Panc1 (cell line): Measurements from ENCODE around the gene ELAVL1. TPM values are rescaled to one million over a fixed set of nuclear protein-coding genes. Genes with fewer than 3 reads are reported as not detected.
"Not testable (repeated sequence)": the region's sequence is repeated elsewhere in the genome, so short reads cannot be mapped to it uniquely, and the experiment has no call there.

Source experiments
- ATAC-seq: fragments of 200-7000 bp; cut with Tn5 transposase; 2 replicates; pipeline ENCODE4 v1.9.1; 2020; ENCODE audit warnings: mild to moderate bottlenecking, moderate library complexity
- BruUV-seq: library from RNA; stranded (reverse); fragments of 400-500 nt; replicated peaks from 2 replicates; lab custom pipeline; 2021; lab: Mats Ljungman, UMichigan
- CTCF ChIA-PET: fragments of 300-600 bp; sonication (Branson Sonifier 250); formaldehyde crosslinking; loops from one replicate; lab custom pipeline; 2022; ENCODE audit warnings: antibody characterized with exemption; lab: Charles Lee
- POLR2A ChIA-PET: fragments of 300-600 bp; sonication (Branson Sonifier 250); formaldehyde crosslinking; loops from one replicate; lab custom pipeline; 2022; ENCODE audit warnings: antibody characterized with exemption; lab: Charles Lee
- DNase-seq: peaks from one replicate; pipeline ENCODE4 v3.0.0-alpha.2; 2010; ENCODE audit warnings: low read depth, low spot score
- H3K27ac ChIP-seq: 2 replicates; pipeline ENCODE4 v1.5.1; 2011; ENCODE audit warnings: mild to moderate bottlenecking, low read length, inconsistent platforms
- H3K27me3 ChIP-seq: fragments of 200-500 bp; sonication (Bioruptor generic); 2 replicates; pipeline ENCODE4 v1.6.0; 2014; ENCODE audit warnings: low read length, inconsistent platforms; ENCODE audit not compliant: control insufficient read depth, insufficient read depth
- H3K36me3 ChIP-seq: fragments of 200-500 bp; sonication (Bioruptor generic); 2 replicates; pipeline ENCODE4 v1.5.1; 2014; ENCODE audit warnings: inconsistent platforms, mild to moderate bottlenecking, low read length, moderate library complexity; ENCODE audit not compliant: control insufficient read depth, insufficient read depth
- H3K4me1 ChIP-seq: 2 replicates; pipeline ENCODE4 v1.5.1; 2011; ENCODE audit warnings: inconsistent platforms, mild to moderate bottlenecking, low read length, moderate library complexity; ENCODE audit not compliant: control insufficient read depth, insufficient read depth
- H3K4me3 ChIP-seq, 2 experiments: 2 replicates each; pipeline ENCODE4 v1.5.1; 2011 to 2012; ENCODE audit warnings: low read depth in 2 of 2, low read length in 2 of 2, mild to moderate bottlenecking in 2 of 2, inconsistent platforms in 1 of 2, moderate library complexity in 1 of 2
- H3K9me3 ChIP-seq: fragments of 200-500 bp; sonication (Bioruptor generic); 2 replicates; pipeline ENCODE4 v1.5.1; 2014; ENCODE audit warnings: low read depth, mild to moderate bottlenecking, inconsistent platforms, low read length, moderate library complexity; ENCODE audit not compliant: control insufficient read depth, insufficient read depth
- POLR2AphosphoS5 ChIP-seq: IDR thresholded peaks from 2 replicates; pipeline ENCODE4 v1.6.1; 2012; ENCODE audit warnings: mild to moderate bottlenecking, low read depth, low read length, moderate library complexity
- SIN3A ChIP-seq: IDR thresholded peaks from 2 replicates; pipeline ENCODE4 v1.6.1; 2012; ENCODE audit warnings: low read depth, mild to moderate bottlenecking, low read length, moderate library complexity, borderline replicate concordance; ENCODE audit not compliant: insufficient read depth
- TCF7L2 ChIP-seq: IDR thresholded peaks from 2 replicates; pipeline ENCODE4 v1.6.1; 2011; ENCODE audit warnings: mild to moderate bottlenecking, low read depth, low read length, inconsistent platforms
- in situ Hi-C: cut with HindIII; loops from 2 replicates; pipeline ENCODE4 v1.10.0; 2016; ENCODE audit warnings: low sequenced_read_pairs, low pct_unique_long_range_greater_than_20kb
- intact Hi-C: fragments of 100-400 bp; cut with micrococcal nuclease; formaldehyde crosslinking; loops from one replicate; pipeline ENCODE4 v1.10.0; 2022; ENCODE audit not compliant: unreplicated experiment
- total RNA-seq: library from RNA; stranded (reverse); gene quantifications from one replicate; pipeline ENCODE4 v1.2.1, GENCODE V29; 2021; ENCODE audit not compliant: unreplicated experiment
- TF ChIP-seq, protein P1 (sequence below): fragments of 450-650 bp; IDR thresholded peaks from 2 replicates; pipeline ENCODE4 v1.5.1; 2017; ENCODE audit warnings: mild to moderate bottlenecking
- TF ChIP-seq, protein P2 (sequence below), 2 experiments: IDR thresholded peaks; 2 replicates each; pipeline ENCODE4 v1.6.1; 2011 to 2012; ENCODE audit warnings: low read depth in 2 of 2, control low read depth in 1 of 2, low read length in 1 of 2, mild to moderate bottlenecking in 1 of 2, moderate library complexity in 1 of 2; ENCODE audit not compliant: insufficient read depth in 1 of 2

The ELAVL1 gene
- total RNA-seq, 1 experiment from 2014 or later = 123 TPM

DNA sequence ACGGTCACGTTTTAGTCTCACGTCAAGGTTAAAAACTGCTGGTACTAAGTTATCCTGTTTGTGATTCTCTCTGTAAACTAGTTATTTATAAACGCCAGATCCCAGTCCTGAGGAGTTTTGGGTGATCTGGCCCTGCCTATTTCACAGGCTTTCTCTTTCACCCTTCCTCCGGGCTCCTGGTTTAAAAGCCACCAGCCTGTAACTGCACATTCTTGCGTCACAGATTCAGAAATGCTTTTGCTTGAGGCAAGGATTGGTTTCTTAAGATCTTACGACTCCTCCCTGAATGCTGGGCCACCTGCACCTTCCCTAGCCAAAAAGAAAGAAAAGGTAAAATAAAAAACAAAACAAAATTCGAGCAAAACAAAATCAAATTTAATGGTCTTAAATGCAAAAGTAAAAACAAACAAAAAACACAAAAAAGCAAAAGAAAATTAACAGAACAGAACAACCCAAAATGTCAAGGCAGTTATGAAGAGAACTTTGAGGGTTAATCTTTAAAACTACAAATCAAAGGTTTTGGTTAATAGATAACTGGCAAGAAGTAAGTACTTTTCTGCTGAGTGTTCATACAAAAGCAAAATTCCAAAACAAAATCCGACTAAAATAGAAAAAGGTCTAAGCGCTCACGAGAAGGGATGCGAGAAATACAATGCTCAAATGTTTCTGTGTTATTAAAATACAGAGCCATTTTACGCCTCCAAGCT, 43.4 kb downstream of the ELAVL1 start:
- H3K4me3 ChIP-seq = no peak overlapping the region
- no peak for ATAC-seq
- H3K4me1 ChIP-seq = no peaks in the 10 kb centered on the region
- in situ Hi-C loops = no loop called here
- ChIA-PET CTCF (no interaction called here), POLR2A (interaction anchor here (0.6 kb wide), 1 partner anchor 637 kb away, joined by 17 read pairs; no protein-coding TSS in a partner anchor)
- no peaks in the 10 kb centered on the region; the same call in 1 of the 2 replicates for H3K36me3 ChIP-seq
- no peak overlapping the region for H3K27ac ChIP-seq
- no TSS peak for BruUV-seq
- no peak for DNase-seq
- intact Hi-C loops = no loop called here
- no peaks in the 10 kb centered on the region for H3K9me3 ChIP-seq
- H3K27me3 ChIP-seq = no peaks in the 10 kb centered on the region
- TF ChIP-seq, protein P1, sequence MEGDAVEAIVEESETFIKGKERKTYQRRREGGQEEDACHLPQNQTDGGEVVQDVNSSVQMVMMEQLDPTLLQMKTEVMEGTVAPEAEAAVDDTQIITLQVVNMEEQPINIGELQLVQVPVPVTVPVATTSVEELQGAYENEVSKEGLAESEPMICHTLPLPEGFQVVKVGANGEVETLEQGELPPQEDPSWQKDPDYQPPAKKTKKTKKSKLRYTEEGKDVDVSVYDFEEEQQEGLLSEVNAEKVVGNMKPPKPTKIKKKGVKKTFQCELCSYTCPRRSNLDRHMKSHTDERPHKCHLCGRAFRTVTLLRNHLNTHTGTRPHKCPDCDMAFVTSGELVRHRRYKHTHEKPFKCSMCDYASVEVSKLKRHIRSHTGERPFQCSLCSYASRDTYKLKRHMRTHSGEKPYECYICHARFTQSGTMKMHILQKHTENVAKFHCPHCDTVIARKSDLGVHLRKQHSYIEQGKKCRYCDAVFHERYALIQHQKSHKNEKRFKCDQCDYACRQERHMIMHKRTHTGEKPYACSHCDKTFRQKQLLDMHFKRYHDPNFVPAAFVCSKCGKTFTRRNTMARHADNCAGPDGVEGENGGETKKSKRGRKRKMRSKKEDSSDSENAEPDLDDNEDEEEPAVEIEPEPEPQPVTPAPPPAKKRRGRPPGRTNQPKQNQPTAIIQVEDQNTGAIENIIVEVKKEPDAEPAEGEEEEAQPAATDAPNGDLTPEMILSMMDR = no peak
- TF ChIP-seq POLR2AphosphoS5 = no peak
- TF ChIP-seq TCF7L2 = no peak
- no peak for TF ChIP-seq SIN3A
- TF ChIP-seq, protein P2, sequence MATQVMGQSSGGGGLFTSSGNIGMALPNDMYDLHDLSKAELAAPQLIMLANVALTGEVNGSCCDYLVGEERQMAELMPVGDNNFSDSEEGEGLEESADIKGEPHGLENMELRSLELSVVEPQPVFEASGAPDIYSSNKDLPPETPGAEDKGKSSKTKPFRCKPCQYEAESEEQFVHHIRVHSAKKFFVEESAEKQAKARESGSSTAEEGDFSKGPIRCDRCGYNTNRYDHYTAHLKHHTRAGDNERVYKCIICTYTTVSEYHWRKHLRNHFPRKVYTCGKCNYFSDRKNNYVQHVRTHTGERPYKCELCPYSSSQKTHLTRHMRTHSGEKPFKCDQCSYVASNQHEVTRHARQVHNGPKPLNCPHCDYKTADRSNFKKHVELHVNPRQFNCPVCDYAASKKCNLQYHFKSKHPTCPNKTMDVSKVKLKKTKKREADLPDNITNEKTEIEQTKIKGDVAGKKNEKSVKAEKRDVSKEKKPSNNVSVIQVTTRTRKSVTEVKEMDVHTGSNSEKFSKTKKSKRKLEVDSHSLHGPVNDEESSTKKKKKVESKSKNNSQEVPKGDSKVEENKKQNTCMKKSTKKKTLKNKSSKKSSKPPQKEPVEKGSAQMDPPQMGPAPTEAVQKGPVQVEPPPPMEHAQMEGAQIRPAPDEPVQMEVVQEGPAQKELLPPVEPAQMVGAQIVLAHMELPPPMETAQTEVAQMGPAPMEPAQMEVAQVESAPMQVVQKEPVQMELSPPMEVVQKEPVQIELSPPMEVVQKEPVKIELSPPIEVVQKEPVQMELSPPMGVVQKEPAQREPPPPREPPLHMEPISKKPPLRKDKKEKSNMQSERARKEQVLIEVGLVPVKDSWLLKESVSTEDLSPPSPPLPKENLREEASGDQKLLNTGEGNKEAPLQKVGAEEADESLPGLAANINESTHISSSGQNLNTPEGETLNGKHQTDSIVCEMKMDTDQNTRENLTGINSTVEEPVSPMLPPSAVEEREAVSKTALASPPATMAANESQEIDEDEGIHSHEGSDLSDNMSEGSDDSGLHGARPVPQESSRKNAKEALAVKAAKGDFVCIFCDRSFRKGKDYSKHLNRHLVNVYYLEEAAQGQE (IDR thresholded peaks at IDR 0.05; ENCODE audit: insufficient read depth in 1 of 2, low read depth in 2 of 2, low read length in 1 of 2) = no peak

DNA sequence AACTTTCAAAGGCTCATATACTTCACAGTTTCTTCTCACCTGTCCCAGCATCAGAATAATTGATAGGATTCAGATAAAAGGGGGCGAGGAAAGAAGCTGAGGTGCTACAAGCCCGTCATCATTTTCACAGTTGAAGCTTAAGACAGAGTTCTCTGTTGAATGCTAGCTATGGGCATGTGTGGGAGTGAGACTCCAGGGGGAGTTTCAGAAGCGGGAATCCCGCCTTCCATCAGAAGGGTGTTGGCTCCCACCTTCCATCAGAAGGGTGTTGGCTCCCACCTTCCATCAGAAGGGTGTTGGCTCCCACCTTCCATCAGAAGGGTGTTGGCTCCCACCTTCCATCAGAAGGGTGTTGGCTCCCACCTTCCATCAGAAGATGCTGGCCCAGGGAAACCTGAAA, 44.4 kb downstream of the ELAVL1 start:
- H3K4me3 ChIP-seq, BruUV-seq, H3K4me1 ChIP-seq, H3K27ac ChIP-seq, DNase-seq, H3K9me3 ChIP-seq, in situ Hi-C loops, intact Hi-C loops, ATAC-seq, H3K27me3 ChIP-seq, POLR2A ChIA-PET, CTCF ChIA-PET, H3K36me3 ChIP-seq: not testable (repeated sequence)

DNA sequence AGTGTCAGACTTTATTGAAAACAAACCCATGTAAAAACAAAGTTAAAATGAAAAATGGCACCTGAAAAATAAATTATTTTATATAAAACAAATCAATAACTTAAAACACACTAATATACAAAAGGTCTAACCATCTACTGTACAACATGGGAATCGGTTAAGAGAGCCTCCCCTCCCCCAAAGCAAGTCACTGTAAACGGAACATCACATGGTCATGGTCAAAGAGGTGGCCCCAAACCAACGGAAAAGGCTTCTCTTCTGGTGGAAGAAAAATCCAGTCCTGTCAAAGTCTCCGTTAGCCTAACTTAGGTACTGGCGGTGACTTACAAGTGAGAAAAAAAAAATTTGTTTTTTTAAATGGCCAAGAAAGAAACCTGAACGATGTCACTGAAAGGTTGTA, 46.2 kb downstream of the ELAVL1 start:
- in situ Hi-C loops (no loop called here), intact Hi-C loops (no loop called here)
- ATAC-seq (no peak), DNase-seq (no peak)
- H3K4me1 ChIP-seq = no peaks in the 10 kb centered on the region
- no peaks in the 10 kb centered on the region for H3K27me3 ChIP-seq
- TF ChIP-seq TCF7L2 (no peak), POLR2AphosphoS5 (no peak), SIN3A (no peak)
- TF ChIP-seq, protein P1 = no peak
- TF ChIP-seq, protein P2 (IDR thresholded peaks at IDR 0.05; ENCODE audit: insufficient read depth in 1 of 2, low read depth in 2 of 2, low read length in 1 of 2) = no peak
- H3K9me3 ChIP-seq = no peaks in the 10 kb centered on the region
- H3K27ac ChIP-seq = no peak overlapping the region
- ChIA-PET POLR2A (no interaction called here), CTCF (no interaction called here)
- no TSS peak for BruUV-seq
- H3K4me3 ChIP-seq = no peak overlapping the region
- no peaks in the 10 kb centered on the region; the same call in 1 of the 2 replicates for H3K36me3 ChIP-seq
